Aorta (tissue), 5 donors: Measurements from ENCODE around the gene CTTNBP2. TPM values are rescaled to one million over a fixed set of nuclear protein-coding genes. Genes with fewer than 3 reads are reported as not detected.

ENCODE experiments used
- ATAC-seq: fragments of 200-7000 bp; cut with Tn5 transposase; one replicate; pipeline ENCODE4 v1.9.1; 2022; ENCODE audit warnings: moderate library complexity; ENCODE audit not compliant: low FRiP score
- DNase-seq, 2 donors: peaks; one replicate each; pipeline ENCODE4 v3.0.0-alpha.2; 2020
- H3K27ac ChIP-seq, 2 donors: one replicate each; pipeline ENCODE4 v1.5.1; 2013; ENCODE audit warnings: low read length in 2 of 2, mild to moderate bottlenecking in 2 of 2, moderate library complexity in 2 of 2, control low read depth in 1 of 2, inconsistent platforms in 1 of 2, low read depth in 1 of 2
- H3K27me3 ChIP-seq, 2 donors: one replicate each; pipeline ENCODE4 v1.6.1; 2013; ENCODE audit warnings: control low read depth in 1 of 2, low read length in 1 of 2, mild to moderate bottlenecking in 1 of 2, moderate library complexity in 1 of 2; ENCODE audit not compliant: insufficient read depth in 2 of 2, control insufficient read depth in 1 of 2
- H3K36me3 ChIP-seq, 2 donors: one replicate each; pipeline ENCODE4 v1.6.1; 2013; ENCODE audit warnings: control low read depth in 1 of 2, low read length in 1 of 2, mild to moderate bottlenecking in 1 of 2; ENCODE audit not compliant: insufficient read depth in 2 of 2, control insufficient read depth in 1 of 2
- H3K4me1 ChIP-seq, 2 donors: one replicate each; pipeline ENCODE4 v1.6.1; 2013; ENCODE audit warnings: low read length in 2 of 2, control low read depth in 1 of 2, mild to moderate bottlenecking in 1 of 2, moderate library complexity in 1 of 2; ENCODE audit not compliant: insufficient read depth in 2 of 2, control insufficient read depth in 1 of 2
- H3K4me3 ChIP-seq, 2 donors: one replicate each; pipeline ENCODE4 v1.5.1; 2013; ENCODE audit warnings: low read length in 2 of 2, control low read depth in 1 of 2, mild to moderate bottlenecking in 1 of 2
- H3K9me3 ChIP-seq: one replicate; pipeline ENCODE4 v1.6.1; 2013; ENCODE audit warnings: mild to moderate bottlenecking, low read length; ENCODE audit not compliant: control insufficient read depth
- WGBS, 2 donors: extraction: QIAGEN DNeasy Blood & Tissue Kit; methylation state at CpG; one replicate each; pipeline ENCODE4 v1.1.7; 2013; 5-methylcytosine and 5-hydroxymethylcytosine counted together
- intact Hi-C, 2 donors: fragments of 100-400 bp; cut with DNase I; formaldehyde crosslinking; loops; one replicate each; pipeline versions ENCODE4 v1.14.2 to v1.15.0; 2022
- polyA plus RNA-seq, 2 donors: library from polyadenylated mRNA; stranded (reverse); fragments of 200-250 nt; gene quantifications; one replicate each; pipeline ENCODE4 v1.2.3, GENCODE V29; 2013
- total RNA-seq, 2 donors: library from RNA; stranded (reverse); fragmentation: NEBNext Ultra II Directional; extraction: Animal tissue kit (Norgen Biotek cat#: 25700); gene quantifications; one replicate each; pipeline ENCODE4 v1.2.1, GENCODE V29; 2021
- donor health status: healthy with polysubstance abuse.
- donor health status: Bipolar disorder and iron deficiency.
- donor health status: DM: no; HTN: no; CAD: no.
- donor health status: DM: no; HTN: no; CAD: no.
- donor health status: DM: yes; HTN: yes; CAD: no.

Gene CTTNBP2
- total and polyA plus RNA-seq, 4 donors, result 1.2 to 29.6 (median 8.6) TPM

GRCh38 chr7:117806011-117806410 lies 67.2 kb downstream of the CTTNBP2 start:
- DNase-seq (no peak), ATAC-seq (no peak)
- 84% methylated on average over 5 of the region's 5 CpGs for WGBS, 2 donors
- intact Hi-C loops, result loop anchor here in 1 of 2 donors (10.0 kb wide), 1 partner anchor 59 kb away; no protein-coding TSS in a partner anchor
- Histone ChIP-seq H3K4me1 (peaks cover 0 to 2% of the 10 kb centered on the region in 2 donors), H3K27me3 (no peaks in the 10 kb centered on the region), H3K9me3 (no peaks in the 10 kb centered on the region), H3K36me3 (no peaks in the 10 kb centered on the region), H3K27ac (no peak overlapping the region), H3K4me3 (no peak overlapping the region)

- ATAC-seq (no peak), DNase-seq (no peak)
- Histone ChIP-seq H3K4me3 (no peak overlapping the region), H3K4me1 (peaks cover 0 to 2% of the 10 kb centered on the region in 2 donors), H3K36me3 (no peaks in the 10 kb centered on the region), H3K9me3 (no peaks in the 10 kb centered on the region), H3K27me3 (no peaks in the 10 kb centered on the region), H3K27ac (no peak overlapping the region)
- intact Hi-C loops, result loop anchor here in 1 of 2 donors (10.0 kb wide), 1 partner anchor 60 kb away; no protein-coding TSS in a partner anchor
- 76 to 84% methylated on average over 3 of the region's 3 CpGs for WGBS, 2 donors
Observed at GRCh38 chr7:117805241-117805640, 68.0 kb downstream of the CTTNBP2 start.

- H3K27me3 ChIP-seq, result no peaks in the 10 kb centered on the region
- peaks cover 0 to 2% of the 10 kb centered on the region in 2 donors for H3K4me1 ChIP-seq
- H3K9me3 ChIP-seq, result no peaks in the 10 kb centered on the region
- no peak overlapping the region for H3K4me3 ChIP-seq
- WGBS, 2 donors, result 85 to 86% methylated on average over 2 of the region's 2 CpGs
- H3K27ac ChIP-seq, result no peak overlapping the region
- intact Hi-C loops, result loop anchor here in 1 of 2 donors (10.0 kb wide), 1 partner anchor 61 kb away; no protein-coding TSS in a partner anchor
- H3K36me3 ChIP-seq, result no peaks in the 10 kb centered on the region
- ATAC-seq, result no peak
- no peak for DNase-seq
Observed at GRCh38 chr7:117803476-117803875, 69.8 kb downstream of the CTTNBP2 start.

- H3K4me1 ChIP-seq, result peaks cover 0 to 2% of the 10 kb centered on the region in 2 donors
- H3K36me3 ChIP-seq, result no peaks in the 10 kb centered on the region
- H3K4me3 ChIP-seq, result no peak overlapping the region
- ATAC-seq (no peak), DNase-seq (no peak)
- no peak overlapping the region for H3K27ac ChIP-seq
- intact Hi-C loops, result loop anchor here in 1 of 2 donors (10.0 kb wide), 1 partner anchor 62 kb away; no protein-coding TSS in a partner anchor
- 98 to 99% methylated on average over 2 of the region's 2 CpGs for WGBS, 2 donors
- no peaks in the 10 kb centered on the region for H3K27me3 ChIP-seq
- no peaks in the 10 kb centered on the region for H3K9me3 ChIP-seq
Observed at GRCh38 chr7:117802660-117803059, 70.6 kb downstream of the CTTNBP2 start.

- no peak for ATAC-seq
- no peaks in the 10 kb centered on the region for H3K36me3 ChIP-seq
- H3K27me3 ChIP-seq, result no peaks in the 10 kb centered on the region
- peaks cover 0 to 2% of the 10 kb centered on the region in 2 donors for H3K4me1 ChIP-seq
- H3K9me3 ChIP-seq, result no peaks in the 10 kb centered on the region
- DNase-seq, result no peak
- intact Hi-C loops, result loop anchor here in 1 of 2 donors (10.0 kb wide), 1 partner anchor 64 kb away; no protein-coding TSS in a partner anchor
- WGBS, 2 donors, result 67 to 68% methylated on average over 1 of the region's 1 CpG
- no peak overlapping the region for H3K4me3 ChIP-seq
- no peak overlapping the region for H3K27ac ChIP-seq
Observed at GRCh38 chr7:117800841-117801240, 72.4 kb downstream of the CTTNBP2 start.

GRCh38 chr7:117800406-117800805 lies 72.8 kb downstream of the CTTNBP2 start:
- ATAC-seq, result no peak
- intact Hi-C loops, result loop anchor here in 1 of 2 donors (10.0 kb wide), 1 partner anchor 64 kb away; no protein-coding TSS in a partner anchor
- Histone ChIP-seq H3K4me1 (peaks cover 0 to 2% of the 10 kb centered on the region in 2 donors), H3K27me3 (no peaks in the 10 kb centered on the region), H3K9me3 (no peaks in the 10 kb centered on the region), H3K4me3 (no peak overlapping the region), H3K27ac (no peak overlapping the region), H3K36me3 (no peaks in the 10 kb centered on the region)
- no peak for DNase-seq
- WGBS, 2 donors, result 62 to 66% methylated on average over 3 of the region's 3 CpGs

GRCh38 chr7:117796889-117797288 lies 76.4 kb downstream of the CTTNBP2 start:
- no peaks in the 10 kb centered on the region for H3K36me3 ChIP-seq
- ATAC-seq, result no peak
- H3K4me1 ChIP-seq, result no peaks in the 10 kb centered on the region
- 51 to 61% methylated on average over 1 of the region's 1 CpG for WGBS, 2 donors
- intact Hi-C loops, result no loop called here
- H3K9me3 ChIP-seq, result no peaks in the 10 kb centered on the region
- no peak overlapping the region for H3K27ac ChIP-seq
- no peak overlapping the region for H3K4me3 ChIP-seq
- DNase-seq, result no peak
- H3K27me3 ChIP-seq, result no peaks in the 10 kb centered on the region

- no peak overlapping the region for H3K27ac ChIP-seq
- WGBS, 2 donors, result 96% methylated on average over 2 of the region's 2 CpGs
- no peak for ATAC-seq
- H3K36me3 ChIP-seq, result no peaks in the 10 kb centered on the region
- intact Hi-C loops, result no loop called here
- no peak for DNase-seq
- no peaks in the 10 kb centered on the region for H3K9me3 ChIP-seq
- no peaks in the 10 kb centered on the region for H3K27me3 ChIP-seq
- no peak overlapping the region for H3K4me3 ChIP-seq
- no peaks in the 10 kb centered on the region for H3K4me1 ChIP-seq
Observed at GRCh38 chr7:117793976-117794375, 79.3 kb downstream of the CTTNBP2 start.

- DNase-seq (no peak), ATAC-seq (no peak)
- no peak overlapping the region for H3K27ac ChIP-seq
- H3K9me3 ChIP-seq, result no peaks in the 10 kb centered on the region
- no peaks in the 10 kb centered on the region for H3K4me1 ChIP-seq
- H3K27me3 ChIP-seq, result no peaks in the 10 kb centered on the region
- no peak overlapping the region for H3K4me3 ChIP-seq
- 79 to 86% methylated on average over 3 of the region's 3 CpGs for WGBS, 2 donors
- intact Hi-C loops, result no loop called here
- no peaks in the 10 kb centered on the region for H3K36me3 ChIP-seq
Observed at GRCh38 chr7:117793521-117793920, 79.7 kb downstream of the CTTNBP2 start.
